ENCODE measurements around the gene PCDHA8. TPM values are rescaled to one million over a fixed set of nuclear protein-coding genes. Genes with fewer than 3 reads are reported as not detected.

Gene PCDHA8
- total RNA-seq, 1 experiment from 2014 or later, result not detected

DNA sequence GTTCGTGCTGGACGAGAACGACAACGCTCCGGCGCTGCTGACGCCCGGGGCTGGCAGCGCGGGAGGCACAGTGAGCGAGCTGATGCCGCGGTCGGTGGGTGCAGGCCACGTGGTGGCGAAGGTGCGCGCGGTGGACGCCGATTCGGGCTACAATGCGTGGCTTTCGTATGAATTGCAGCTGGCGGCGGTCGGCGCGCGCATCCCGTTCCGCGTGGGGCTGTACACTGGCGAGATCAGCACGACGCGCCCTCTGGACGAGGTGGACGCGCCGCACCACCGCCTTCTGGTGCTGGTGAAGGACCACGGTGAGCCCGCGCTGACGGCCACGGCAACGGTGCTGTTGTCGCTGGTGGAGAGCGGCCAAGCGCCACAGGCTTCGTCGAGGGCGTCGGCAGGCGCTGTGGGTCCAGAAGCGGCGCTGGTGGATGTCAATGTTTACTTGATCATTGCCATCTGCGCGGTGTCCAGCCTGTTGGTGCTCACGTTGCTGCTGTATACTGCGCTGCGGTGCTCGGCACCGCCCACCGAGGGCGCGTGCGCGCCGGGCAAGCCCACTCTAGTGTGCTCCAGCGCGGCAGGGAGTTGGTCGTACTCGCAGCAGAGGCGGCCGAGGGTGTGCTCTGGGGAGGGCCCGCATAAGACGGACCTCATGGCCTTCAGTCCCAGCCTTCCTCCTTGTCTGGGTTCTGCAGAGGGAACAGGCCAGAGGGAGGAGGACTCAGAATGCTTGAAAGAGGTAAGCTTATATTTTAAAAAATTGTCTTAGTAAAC, 43.1 kb downstream of the PCDHA8 start:
- Histone ChIP-seq H3K9ac (ENCODE audit: low read length) (no peak overlapping the region), H4K20me1 (ENCODE audit: insufficient read depth) (no peaks in the 10 kb centered on the region), H3K4me3 (replicated peaks in 1 of 2; ENCODE audit: low read depth in 1 of 2, low read length in 2 of 2) (no peak overlapping the region), H3K27ac (ENCODE audit: low read depth, low read length) (no peak overlapping the region), H3K9me2 (ENCODE audit: insufficient read depth) (no peaks in the 10 kb centered on the region), H3K4me2 (ENCODE audit: low read length) (no peak overlapping the region), H3K36me3 (ENCODE audit: control insufficient read depth in 1 of 2, insufficient read depth in 2 of 2, low read length in 2 of 2) (no peaks in the 10 kb centered on the region), H3K27me3 (ENCODE audit: insufficient read depth, low read length) (no peaks in the 10 kb centered on the region), H3K9me3 (ENCODE audit: control insufficient read depth in 1 of 2, insufficient read depth in 1 of 2, low read depth in 1 of 2, low read length in 2 of 2) (no peaks in the 10 kb centered on the region), H3K4me1 (ENCODE audit: control insufficient read depth in 1 of 2, insufficient read depth in 2 of 2, low read length in 2 of 2) (no peaks in the 10 kb centered on the region), H2AFZ (ENCODE audit: low read depth, low read length, poor library complexity, severe bottlenecking) (no peak overlapping the region), H3K79me2 (ENCODE audit: insufficient read depth, low read length) (no peaks in the 10 kb centered on the region)
- no peak for TF ChIP-seq SIN3A (IDR thresholded peaks at IDR 0.05; ENCODE audit: low read depth)
- TF ChIP-seq ZFX (IDR thresholded peaks at IDR 0.05), result no peak
- TF ChIP-seq, protein P1, sequence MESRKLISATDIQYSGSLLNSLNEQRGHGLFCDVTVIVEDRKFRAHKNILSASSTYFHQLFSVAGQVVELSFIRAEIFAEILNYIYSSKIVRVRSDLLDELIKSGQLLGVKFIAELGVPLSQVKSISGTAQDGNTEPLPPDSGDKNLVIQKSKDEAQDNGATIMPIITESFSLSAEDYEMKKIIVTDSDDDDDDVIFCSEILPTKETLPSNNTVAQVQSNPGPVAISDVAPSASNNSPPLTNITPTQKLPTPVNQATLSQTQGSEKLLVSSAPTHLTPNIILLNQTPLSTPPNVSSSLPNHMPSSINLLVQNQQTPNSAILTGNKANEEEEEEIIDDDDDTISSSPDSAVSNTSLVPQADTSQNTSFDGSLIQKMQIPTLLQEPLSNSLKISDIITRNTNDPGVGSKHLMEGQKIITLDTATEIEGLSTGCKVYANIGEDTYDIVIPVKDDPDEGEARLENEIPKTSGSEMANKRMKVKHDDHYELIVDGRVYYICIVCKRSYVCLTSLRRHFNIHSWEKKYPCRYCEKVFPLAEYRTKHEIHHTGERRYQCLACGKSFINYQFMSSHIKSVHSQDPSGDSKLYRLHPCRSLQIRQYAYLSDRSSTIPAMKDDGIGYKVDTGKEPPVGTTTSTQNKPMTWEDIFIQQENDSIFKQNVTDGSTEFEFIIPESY (IDR thresholded peaks at IDR 0.05; ENCODE audit: extremely low read depth, insufficient replicate concordance, low read length), result no peak
- TF ChIP-seq EZH2phosphoT487 (IDR thresholded peaks at IDR 0.05; ENCODE audit: borderline replicate concordance), result no peak
- no peak for TF ChIP-seq EZH2 (IDR thresholded peaks at IDR 0.05)
- no peak for TF ChIP-seq ELF1 (IDR thresholded peaks at IDR 0.05; ENCODE audit: borderline replicate concordance, low read depth)
- TF ChIP-seq ZNF274 (IDR thresholded peaks at IDR 0.05; ENCODE audit: low read depth, low read length), result no peak
- TF ChIP-seq EGR1 (IDR thresholded peaks at IDR 0.05; ENCODE audit: low read depth), result no peak
- no peak for TF ChIP-seq SP1 (IDR thresholded peaks at IDR 0.05; ENCODE audit: low read depth)
- RAD21 ChIA-PET (ENCODE audit: low non-redundant PET in 1 of 2, low total read pairs in 2 of 2, uncharacterized antibody in 2 of 2, unreplicated experiment in 2 of 2), result interaction anchor here (0.9 to 1.6 kb wide), 2 partner anchors 156 kb away, joined by 3 to 8 read pairs; no protein-coding TSS in a partner anchor
- intact Hi-C loops (cut with micrococcal nuclease), result no loop called here
- POLR2A ChIA-PET, result no interaction called here
- no peak for DNase-seq (ENCODE audit: low read depth, low spot score)
- CTCF ChIA-PET, result interaction anchor here (1.0 kb wide), 1 partner anchor 156 kb away, joined by 3 read pairs; no protein-coding TSS in a partner anchor
- ATAC-seq, result no peak
- no TSS peak for BruUV-seq (replicated peaks)

Other genes with a start within 250 kb of the PCDHA8 start
- gene CD14, start 208.0 kb upstream of the PCDHA8 start, total RNA-seq (2021; ENCODE audit: unreplicated experiment), result 0.42 TPM
- 28.0 TPM for gene TMCO6, start 201.7 kb upstream of the PCDHA8 start, total RNA-seq (2021; ENCODE audit: unreplicated experiment)
- gene NDUFA2, start 193.6 kb upstream of the PCDHA8 start, total RNA-seq (2021; ENCODE audit: unreplicated experiment), result 68.3 TPM
- 96.6 TPM for gene IK, start 193.4 kb upstream of the PCDHA8 start, total RNA-seq (2021; ENCODE audit: unreplicated experiment)
- gene WDR55, start 176.3 kb upstream of the PCDHA8 start, total RNA-seq (2021; ENCODE audit: unreplicated experiment), result 37.2 TPM
- gene DND1, start 167.6 kb upstream of the PCDHA8 start, total RNA-seq (2021; ENCODE audit: unreplicated experiment), result 2.3 TPM
- gene HARS1, start 149.8 kb upstream of the PCDHA8 start, total RNA-seq (2021; ENCODE audit: unreplicated experiment), result 91.1 TPM
- 38.8 TPM for gene HARS2, start 149.7 kb upstream of the PCDHA8 start, total RNA-seq (2021; ENCODE audit: unreplicated experiment)
- 55.3 TPM for gene ZMAT2, start 140.7 kb upstream of the PCDHA8 start, total RNA-seq (2021; ENCODE audit: unreplicated experiment)
- gene PCDHA1, start 55.0 kb upstream of the PCDHA8 start, total RNA-seq (2021; ENCODE audit: unreplicated experiment), result not detected
- not detected for gene PCDHA2, start 46.3 kb upstream of the PCDHA8 start, total RNA-seq (2021; ENCODE audit: unreplicated experiment)
- gene PCDHA3, start 40.1 kb upstream of the PCDHA8 start, total RNA-seq (2021; ENCODE audit: unreplicated experiment), result not detected
- gene PCDHA4, start 34.1 kb upstream of the PCDHA8 start, total RNA-seq (2021; ENCODE audit: unreplicated experiment), result not detected
- gene PCDHA5, start 19.6 kb upstream of the PCDHA8 start, total RNA-seq (2021; ENCODE audit: unreplicated experiment), result not detected
- not detected for gene PCDHA6, start 13.2 kb upstream of the PCDHA8 start, total RNA-seq (2021; ENCODE audit: unreplicated experiment)
- not detected for gene PCDHA7, start 6.9 kb upstream of the PCDHA8 start, total RNA-seq (2021; ENCODE audit: unreplicated experiment)
- gene PCDHA9, start 7.2 kb downstream of the PCDHA8 start, total RNA-seq (2021; ENCODE audit: unreplicated experiment), result not detected
- gene PCDHA10, start 14.7 kb downstream of the PCDHA8 start, total RNA-seq (2021; ENCODE audit: unreplicated experiment), result 0.05 TPM
- gene PCDHA11, start 27.8 kb downstream of the PCDHA8 start, total RNA-seq (2021; ENCODE audit: unreplicated experiment), result 0.27 TPM
- not detected for gene PCDHA12, start 34.1 kb downstream of the PCDHA8 start, total RNA-seq (2021; ENCODE audit: unreplicated experiment)
- not detected for gene PCDHA13, start 40.9 kb downstream of the PCDHA8 start, total RNA-seq (2021; ENCODE audit: unreplicated experiment)
- gene PCDHAC1, start 85.1 kb downstream of the PCDHA8 start, total RNA-seq (2021; ENCODE audit: unreplicated experiment), result 1.0 TPM
- gene PCDHAC2, start 125.3 kb downstream of the PCDHA8 start, total RNA-seq (2021; ENCODE audit: unreplicated experiment), result 3.2 TPM
- not detected for gene PCDHB1, start 210.2 kb downstream of the PCDHA8 start, total RNA-seq (2021; ENCODE audit: unreplicated experiment)

Measured in HCT116 (cell line).